HCT116 (cell line): ENCODE measurements around the gene PLCH2. TPM values are rescaled to one million over a fixed set of nuclear protein-coding genes. Genes with fewer than 3 reads are reported as not detected.

ENCODE experiments used
- ATAC-seq: fragments of 200-7000 bp; cut with Tn5 transposase; 2 replicates; pipeline ENCODE4 v1.9.1; 2020; ENCODE audit warnings: mild to moderate bottlenecking, moderate library complexity
- BruUV-seq: library from RNA; stranded (reverse); fragments of 400-500 nt; replicated peaks from 2 replicates; lab custom pipeline; 2021; lab: Mats Ljungman, UMichigan
- CTCF ChIA-PET: fragments of 300-600 bp; sonication (Branson Sonifier 250); formaldehyde crosslinking; loops from one replicate; lab custom pipeline; 2021; ENCODE audit warnings: antibody characterized with exemption; lab: Charles Lee
- POLR2A ChIA-PET: fragments of 300-600, 350-600 bp; sonication (Branson Sonifier 250); formaldehyde crosslinking; loops from one replicate; lab custom pipeline; 2021; ENCODE audit warnings: antibody characterized with exemption; lab: Charles Lee
- RAD21 ChIA-PET, 2 experiments: fragments of 300-600 bp; sonication (Branson Sonifier 250); formaldehyde crosslinking; loops; one replicate each; lab custom pipeline; 2023; ENCODE audit warnings: low total read pairs in 2 of 2; ENCODE audit not compliant: uncharacterized antibody in 2 of 2, unreplicated experiment in 2 of 2, low non-redundant PET in 1 of 2; lab: Charles Lee
- DNase-seq: peaks from one replicate; pipeline ENCODE4 v3.0.0-alpha.2; 2010; ENCODE audit warnings: low read depth, low spot score
- H2AFZ ChIP-seq: fragments of 200-600 bp; shearing (Covaris generic), sonication (generic); 2 replicates; pipeline ENCODE4 v1.6.1; 2017; ENCODE audit warnings: low read depth, mixed run types, mixed read lengths, antibody characterized with exemption, low read length; ENCODE audit not compliant: poor library complexity, severe bottlenecking
- H3K27ac ChIP-seq: 2 replicates; pipeline ENCODE4 v1.5.1; 2012; ENCODE audit warnings: low read depth, low read length
- H3K27me3 ChIP-seq: fragments of 200-600 bp; sonication (generic); 2 replicates; pipeline ENCODE4 v1.6.1; 2016; ENCODE audit warnings: mixed run types, low read length, mixed read lengths; ENCODE audit not compliant: insufficient read depth
- H3K36me3 ChIP-seq, 2 experiments: fragments of 200-500 bp in 1 of 2; fragments of 200-600 bp in 1 of 2; sonication (Bioruptor generic) in 1 of 2; sonication (generic) in 1 of 2; 2 replicates each; pipeline versions ENCODE4 v1.5.1 to v1.6.1; 2014 to 2016; ENCODE audit warnings: low read length in 2 of 2, inconsistent platforms in 1 of 2, mixed read lengths in 1 of 2, mixed run types in 1 of 2; ENCODE audit not compliant: insufficient read depth in 2 of 2, control insufficient read depth in 1 of 2
- H3K4me1 ChIP-seq, 2 experiments: fragments of 200-600 bp in 1 of 2; sonication (generic) in 1 of 2; 2 replicates each; pipeline versions ENCODE4 v1.5.1 to v1.6.1; 2012 to 2017; ENCODE audit warnings: low read length in 2 of 2, inconsistent platforms in 1 of 2, mild to moderate bottlenecking in 1 of 2, mixed read lengths in 1 of 2, mixed run types in 1 of 2, moderate library complexity in 1 of 2; ENCODE audit not compliant: insufficient read depth in 2 of 2, control insufficient read depth in 1 of 2
- H3K4me2 ChIP-seq: fragments of 200-600 bp; sonication (generic); 2 replicates; pipeline ENCODE4 v1.6.1; 2017; ENCODE audit warnings: mixed run types, low read length, mixed read lengths
- H3K4me3 ChIP-seq, 2 experiments: fragments of 200-600 bp in 1 of 2; sonication (generic) in 1 of 2; replicated peaks in 1 of 2; 2 replicates each; pipeline ENCODE4 v1.5.1; 2011 to 2016; ENCODE audit warnings: low read length in 2 of 2, control low read depth in 1 of 2, low read depth in 1 of 2, mild to moderate bottlenecking in 1 of 2, mixed read lengths in 1 of 2, mixed run types in 1 of 2
- H3K79me2 ChIP-seq: fragments of 200-600 bp; sonication (generic); 2 replicates; pipeline ENCODE4 v1.6.1; 2017; ENCODE audit warnings: mild to moderate bottlenecking, mixed run types, low read length, moderate library complexity, mixed read lengths; ENCODE audit not compliant: insufficient read depth
- H3K9ac ChIP-seq: fragments of 200-600 bp; sonication (generic); 2 replicates; pipeline ENCODE4 v1.6.1; 2016; ENCODE audit warnings: low read length, mixed read lengths
- H3K9me2 ChIP-seq: fragments of 200-600 bp; sonication (generic), shearing (Covaris generic); 2 replicates; pipeline ENCODE4 v1.6.1; 2017; ENCODE audit warnings: mixed run types, mild to moderate bottlenecking, moderate library complexity; ENCODE audit not compliant: insufficient read depth
- H3K9me3 ChIP-seq, 2 experiments: fragments of 200-500 bp in 1 of 2; fragments of 200-600 bp in 1 of 2; sonication (Bioruptor generic) in 1 of 2; sonication (generic) in 1 of 2; 2 replicates each; pipeline ENCODE4 v1.6.1; 2014 to 2017; ENCODE audit warnings: low read length in 2 of 2, mixed read lengths in 2 of 2, inconsistent platforms in 1 of 2, low read depth in 1 of 2, mild to moderate bottlenecking in 1 of 2, mixed run types in 1 of 2, moderate library complexity in 1 of 2; ENCODE audit not compliant: control insufficient read depth in 1 of 2, insufficient read depth in 1 of 2
- H4K20me1 ChIP-seq: fragments of 200-600 bp; sonication (generic), shearing (Covaris generic); 2 replicates; pipeline ENCODE4 v1.6.1; 2017; ENCODE audit warnings: mixed run types, mild to moderate bottlenecking, moderate library complexity; ENCODE audit not compliant: insufficient read depth
- ATF3 ChIP-seq: IDR thresholded peaks from 2 replicates; pipeline ENCODE4 v1.6.1; 2012
- CBX3 ChIP-seq: IDR thresholded peaks from 2 replicates; pipeline ENCODE4 v1.6.1; 2012; ENCODE audit warnings: low read depth
- CEBPB ChIP-seq: IDR thresholded peaks from 2 replicates; pipeline ENCODE4 v1.6.1; 2012; ENCODE audit warnings: low read depth
- EGR1 ChIP-seq: IDR thresholded peaks from 2 replicates; pipeline ENCODE4 v1.6.1; 2012; ENCODE audit warnings: low read depth
- ELF1 ChIP-seq: IDR thresholded peaks from 2 replicates; pipeline ENCODE4 v1.6.1; 2012; ENCODE audit warnings: low read depth, borderline replicate concordance
- EZH2 ChIP-seq: fragments of 200-600 bp; sonication (generic); IDR thresholded peaks from 2 replicates; pipeline ENCODE4 v1.6.1; 2017; ENCODE audit warnings: antibody characterized with exemption, mixed run types
- FOSL1 ChIP-seq: IDR thresholded peaks from 2 replicates; pipeline ENCODE4 v1.6.1; 2012; ENCODE audit warnings: low read depth
- JUND ChIP-seq: IDR thresholded peaks from 2 replicates; pipeline ENCODE4 v1.6.1; 2012
- MAX ChIP-seq: IDR thresholded peaks from 2 replicates; pipeline ENCODE4 v1.6.1; 2012
- POLR2A ChIP-seq: IDR thresholded peaks from 2 replicates; pipeline ENCODE4 v1.7.0; 2011; ENCODE audit warnings: borderline replicate concordance; ENCODE audit not compliant: insufficient read depth, insufficient read length; ENCODE audit errors: extremely low read depth
- POLR2AphosphoS5 ChIP-seq: IDR thresholded peaks from 2 replicates; pipeline ENCODE4 v1.6.1; 2011; ENCODE audit warnings: mild to moderate bottlenecking, low read depth, low read length, moderate library complexity
- RAD21 ChIP-seq: IDR thresholded peaks from 2 replicates; pipeline ENCODE4 v1.6.1; 2012; ENCODE audit warnings: low read depth, mild to moderate bottlenecking
- SIN3A ChIP-seq: IDR thresholded peaks from 2 replicates; pipeline ENCODE4 v1.6.1; 2012; ENCODE audit warnings: low read depth
- SP1 ChIP-seq: IDR thresholded peaks from 2 replicates; pipeline ENCODE4 v1.6.1; 2012; ENCODE audit warnings: low read depth
- SRF ChIP-seq: IDR thresholded peaks from 2 replicates; pipeline ENCODE4 v1.6.1; 2012; ENCODE audit warnings: low read depth
- TCF7L2 ChIP-seq: IDR thresholded peaks from 2 replicates; pipeline ENCODE4 v1.7.0; 2011; ENCODE audit warnings: borderline replicate concordance, inconsistent platforms; ENCODE audit not compliant: insufficient read depth, insufficient read length; ENCODE audit errors: extremely low read depth
- YY1 ChIP-seq: IDR thresholded peaks from 2 replicates; pipeline ENCODE4 v1.6.1; 2011; ENCODE audit warnings: low read length, low read depth, moderate library complexity, mild to moderate bottlenecking; ENCODE audit not compliant: insufficient replicate concordance; ENCODE audit errors: extremely low read depth
- ZFX ChIP-seq: fragments of 450-650 bp; IDR thresholded peaks from 2 replicates; pipeline ENCODE4 v1.6.1; 2017
- ZNF274 ChIP-seq: fragments of 200-500 bp; sonication (Bioruptor generic); IDR thresholded peaks from 2 replicates; pipeline ENCODE4 v1.6.1; 2014; ENCODE audit warnings: mild to moderate bottlenecking, low read depth, low read length, inconsistent platforms
- intact Hi-C: fragments of 100-400 bp; cut with micrococcal nuclease; formaldehyde crosslinking; loops from 2 replicates; pipeline ENCODE4 v1.10.0; 2022
- total RNA-seq: library from RNA; stranded (reverse); gene quantifications from one replicate; pipeline ENCODE4 v1.2.1, GENCODE V29; 2021; ENCODE audit not compliant: unreplicated experiment
- TF ChIP-seq, protein P1 (sequence below): IDR thresholded peaks from 2 replicates; pipeline ENCODE4 v1.6.1; 2011; ENCODE audit warnings: mild to moderate bottlenecking, low read length, moderate library complexity; ENCODE audit not compliant: insufficient replicate concordance; ENCODE audit errors: extremely low read depth

PLCH2 gene
- total RNA-seq, 1 experiment from 2014 or later, result 2.0 TPM

DNA sequence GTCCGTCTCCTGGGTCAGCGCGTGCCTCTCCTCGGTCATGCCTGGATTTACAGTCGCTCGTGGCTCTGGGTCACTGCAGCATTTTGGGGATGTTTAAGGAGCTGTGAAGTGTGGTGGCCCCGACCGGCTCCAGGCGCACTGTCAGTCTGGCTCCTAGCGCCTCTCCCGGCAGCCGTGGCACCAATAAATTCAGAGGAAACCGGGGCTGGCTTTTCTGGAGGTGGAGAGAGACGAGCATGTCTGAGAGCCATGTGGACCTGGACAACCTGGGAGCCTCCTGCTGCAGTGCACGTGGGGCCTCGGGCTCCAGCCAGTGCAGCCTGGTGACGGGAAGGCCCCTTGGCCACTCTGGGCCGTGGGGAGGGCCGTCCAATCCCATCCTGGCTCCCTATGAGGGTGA lies 17.1 kb downstream of the PLCH2 start (continued):
- TF ChIP-seq, protein P1, sequence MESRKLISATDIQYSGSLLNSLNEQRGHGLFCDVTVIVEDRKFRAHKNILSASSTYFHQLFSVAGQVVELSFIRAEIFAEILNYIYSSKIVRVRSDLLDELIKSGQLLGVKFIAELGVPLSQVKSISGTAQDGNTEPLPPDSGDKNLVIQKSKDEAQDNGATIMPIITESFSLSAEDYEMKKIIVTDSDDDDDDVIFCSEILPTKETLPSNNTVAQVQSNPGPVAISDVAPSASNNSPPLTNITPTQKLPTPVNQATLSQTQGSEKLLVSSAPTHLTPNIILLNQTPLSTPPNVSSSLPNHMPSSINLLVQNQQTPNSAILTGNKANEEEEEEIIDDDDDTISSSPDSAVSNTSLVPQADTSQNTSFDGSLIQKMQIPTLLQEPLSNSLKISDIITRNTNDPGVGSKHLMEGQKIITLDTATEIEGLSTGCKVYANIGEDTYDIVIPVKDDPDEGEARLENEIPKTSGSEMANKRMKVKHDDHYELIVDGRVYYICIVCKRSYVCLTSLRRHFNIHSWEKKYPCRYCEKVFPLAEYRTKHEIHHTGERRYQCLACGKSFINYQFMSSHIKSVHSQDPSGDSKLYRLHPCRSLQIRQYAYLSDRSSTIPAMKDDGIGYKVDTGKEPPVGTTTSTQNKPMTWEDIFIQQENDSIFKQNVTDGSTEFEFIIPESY, result no peak
- no peak for TF ChIP-seq JUND
- no peak for TF ChIP-seq MAX
- TF ChIP-seq SRF, result no peak
- TF ChIP-seq, all 23 proteins: peak for 0

GRCh38 chr1:2493691-2494322 lies 17.7 kb downstream of the PLCH2 start:
- peaks cover 9 to 11% of the 10 kb centered on the region in 2 experiments; a peak in 3 of 4 replicates for H3K4me1 ChIP-seq
- RAD21 ChIA-PET, result no interaction called here
- CTCF ChIA-PET, result no interaction called here
- H4K20me1 ChIP-seq, result no peaks in the 10 kb centered on the region
- H3K27ac ChIP-seq, result no peak overlapping the region
- H3K9me3 ChIP-seq, result peaks cover 0 to 1% of the 10 kb centered on the region in 2 experiments; a peak in 1 of 4 replicates
- H3K27me3 ChIP-seq, result no peaks in the 10 kb centered on the region
- BruUV-seq, result no TSS peak
- peak overlapping the region; percentile 23; the same call in 1 of the 2 replicates for H3K4me2 ChIP-seq
- DNase-seq, result no peak
- intact Hi-C loops, result loop anchor here (1.0 kb wide), 1 partner anchor 43 kb away; no protein-coding TSS in a partner anchor
- H3K9ac ChIP-seq, result no peak overlapping the region
- POLR2A ChIA-PET, result no interaction called here
- no peaks in the 10 kb centered on the region for H3K9me2 ChIP-seq
- peak; percentile 20 for ATAC-seq
- H3K79me2 ChIP-seq, result no peaks in the 10 kb centered on the region
- no peaks in the 10 kb centered on the region for H3K36me3 ChIP-seq
- no peak overlapping the region for H3K4me3 ChIP-seq
- no peak overlapping the region for H2AFZ ChIP-seq
- no peak for TF ChIP-seq SIN3A
- TF ChIP-seq POLR2AphosphoS5, result no peak
- TF ChIP-seq EGR1, result no peak
- no peak for TF ChIP-seq EZH2
- TF ChIP-seq RAD21, result no peak
- no peak for TF ChIP-seq ELF1
- TF ChIP-seq CBX3, result no peak
- no peak for TF ChIP-seq JUND
- TF ChIP-seq SP1, result no peak
- TF ChIP-seq ZFX, result no peak
- TF ChIP-seq ZNF274, result no peak
- TF ChIP-seq MAX, result no peak
- TF ChIP-seq, protein P1, result no peak
- no peak for TF ChIP-seq FOSL1
- TF ChIP-seq CEBPB, result no peak
- TF ChIP-seq TCF7L2, result no peak
- no peak for TF ChIP-seq ATF3
- TF ChIP-seq YY1, result no peak
- no peak for TF ChIP-seq POLR2A
